Stimulated activated CD8-positive, alpha-beta memory T cell treated with anti-CD3 and anti-CD28 coated beads, Interleukin-4, amount 100 ng/mL, for 24 hours (primary cell): Measurements from ENCODE around the gene CACNG3.

Experiments used
- DNase-seq: peaks from one replicate; pipeline ENCODE4 v3.0.0-alpha.2; 2020; ENCODE audit warnings: low read depth

The CACNG3 gene

DNA sequence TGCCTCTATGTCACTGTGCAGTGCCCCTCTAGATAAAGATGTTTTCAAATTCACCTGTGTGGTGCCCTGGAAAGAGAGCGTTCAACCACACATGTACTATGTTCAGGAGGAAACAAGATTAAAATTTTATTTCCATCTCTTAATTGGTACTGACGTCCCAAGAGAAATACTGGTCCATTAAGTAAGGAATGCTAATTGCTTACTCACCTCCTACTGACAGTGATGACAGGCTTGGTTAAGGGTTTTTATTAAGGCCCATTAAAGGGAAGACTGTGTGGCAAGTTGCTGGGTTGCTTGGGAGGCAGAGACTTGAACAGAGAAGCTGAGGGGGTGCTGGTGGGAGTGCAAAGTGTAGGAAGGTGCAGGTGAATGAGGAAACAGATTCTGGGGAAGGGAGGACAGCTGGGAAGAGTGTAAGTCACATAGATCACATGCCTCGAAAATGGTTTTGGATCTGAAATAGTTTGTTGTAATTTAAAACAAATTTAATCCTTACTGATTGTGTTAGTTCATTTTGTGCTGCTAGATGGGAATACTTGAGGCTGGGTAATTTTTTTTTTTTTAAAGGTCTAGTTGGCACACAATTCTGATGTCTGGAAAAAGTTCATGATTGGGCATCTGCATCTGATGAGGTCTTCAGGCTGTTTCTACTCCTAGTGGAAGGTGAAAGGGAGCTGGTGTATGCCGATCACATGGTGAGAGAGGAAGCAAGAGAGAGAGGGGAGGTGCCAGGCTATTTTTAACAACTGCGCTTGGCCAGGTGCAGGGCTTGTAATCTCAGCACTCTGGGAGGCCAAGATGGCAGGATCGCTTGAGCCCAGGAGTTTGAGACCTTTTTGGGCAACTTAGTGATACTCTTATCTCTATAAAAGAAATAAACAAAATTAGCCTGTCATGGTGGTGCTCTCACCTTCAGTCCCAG lies 140.5 kb downstream of the CACNG3 start:
- DNase-seq: no peak

DNA sequence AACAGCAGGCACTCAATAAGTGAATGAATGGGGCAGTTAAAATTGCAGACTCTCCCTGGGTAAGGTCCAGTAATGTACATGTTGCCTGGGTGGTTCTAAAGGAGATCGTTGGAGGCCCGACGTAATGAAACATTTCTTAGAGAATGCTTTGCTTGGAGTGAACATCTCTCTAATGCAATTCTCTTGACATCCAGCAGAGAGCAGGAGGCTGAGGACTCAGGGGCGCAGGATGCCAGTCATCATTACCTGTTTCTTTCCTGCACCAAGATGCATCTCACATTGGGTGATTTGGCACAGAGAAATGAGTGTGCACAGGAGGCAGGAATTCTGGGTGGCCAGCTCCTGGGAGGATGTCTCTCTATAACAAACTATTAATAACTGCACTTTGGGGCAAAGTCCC lies 152.9 kb downstream of the CACNG3 start:
- no peak for DNase-seq
